ENCODE measurements around the gene RASSF5. TPM values are rescaled to one million over a fixed set of nuclear protein-coding genes. Genes with fewer than 3 reads are reported as not detected.
"Not testable (repeated sequence)": the region's sequence is repeated elsewhere in the genome, so short reads cannot be mapped to it uniquely, and the experiment has no call there.

RASSF5 gene
- total RNA-seq, 1 donor from 2014 or later, result 0.51 TPM

DNA sequence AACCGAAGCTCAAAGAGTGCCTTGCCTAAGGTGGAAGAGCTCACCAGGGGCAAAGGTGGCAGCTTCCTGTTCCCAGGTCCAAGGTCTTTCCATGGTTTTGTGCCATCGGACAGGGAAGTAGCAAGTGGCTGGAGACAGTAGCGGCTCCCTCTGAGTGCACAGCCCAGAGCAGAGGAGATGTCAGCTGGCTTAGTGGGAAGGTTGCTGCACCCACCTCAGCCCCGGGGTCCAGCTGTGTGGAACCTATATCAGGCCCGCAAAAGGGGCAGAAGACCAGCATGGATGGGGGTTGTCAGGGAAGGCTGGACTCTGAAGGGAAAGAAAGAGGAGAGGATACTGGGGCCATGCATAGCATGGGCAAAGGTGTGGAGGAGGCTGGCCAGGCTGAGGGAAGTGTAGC is 30.2 kb upstream of the RASSF5 start:
- DNase-seq, result no peak

DNA sequence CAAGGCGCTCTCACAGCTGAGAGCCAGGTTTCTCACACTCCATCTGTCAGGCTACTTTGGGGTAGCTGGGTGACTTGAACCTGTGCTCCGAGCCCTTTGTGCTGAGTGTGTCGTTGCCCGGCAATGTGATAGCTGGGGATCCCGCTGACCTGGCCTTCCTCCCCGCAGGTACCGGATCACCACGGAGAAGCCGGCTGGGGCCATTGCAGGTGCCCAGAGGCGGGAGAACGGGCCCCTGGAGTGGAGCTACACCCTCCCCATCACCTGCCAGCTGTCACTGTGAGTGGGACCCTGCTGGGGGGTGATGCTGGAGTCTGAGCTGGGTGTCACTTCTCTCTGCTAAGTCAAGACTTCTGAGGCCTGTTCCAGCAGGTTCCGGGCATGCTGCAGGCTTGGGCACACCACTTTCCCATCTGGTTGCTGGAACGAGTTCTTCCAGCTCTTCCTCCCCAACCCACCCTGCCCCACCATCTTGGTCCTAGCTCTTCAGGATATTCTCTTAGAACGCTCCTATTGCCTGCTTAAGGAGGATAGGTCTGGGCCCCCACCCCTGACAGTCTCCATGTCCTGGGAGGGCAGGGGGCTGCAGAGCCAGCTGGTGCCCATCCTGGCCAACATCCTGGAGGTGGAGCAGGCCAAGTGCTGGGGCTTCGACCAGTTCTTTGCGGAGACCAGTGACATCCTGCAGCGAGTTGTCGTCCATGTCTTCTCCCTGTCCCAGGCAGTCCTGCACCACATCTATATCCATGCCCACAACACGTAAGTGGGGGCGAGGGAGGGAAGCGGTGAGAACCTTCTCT is 29.6 kb upstream of the RASSF5 start:
- no peak for DNase-seq

DNA sequence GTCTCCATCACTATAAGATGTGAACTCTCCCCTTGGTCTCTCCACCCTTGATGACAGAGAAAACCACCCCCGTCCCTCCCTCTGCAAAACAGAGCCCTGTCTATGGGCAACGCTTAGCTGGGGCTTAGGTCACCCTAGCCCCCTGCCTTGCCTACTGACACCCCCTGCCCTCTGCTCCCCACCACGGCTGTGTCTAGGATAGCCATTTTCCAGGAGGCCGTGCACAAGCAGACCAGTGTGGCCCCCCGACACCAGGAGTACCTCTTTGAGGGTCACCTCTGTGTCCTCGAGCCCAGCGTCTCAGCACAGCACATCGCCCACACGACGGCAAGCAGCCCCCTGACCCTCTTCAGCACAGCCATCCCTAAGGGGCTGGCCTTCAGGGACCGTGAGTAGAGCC is 28.6 kb upstream of the RASSF5 start:
- no peak for DNase-seq

DNA sequence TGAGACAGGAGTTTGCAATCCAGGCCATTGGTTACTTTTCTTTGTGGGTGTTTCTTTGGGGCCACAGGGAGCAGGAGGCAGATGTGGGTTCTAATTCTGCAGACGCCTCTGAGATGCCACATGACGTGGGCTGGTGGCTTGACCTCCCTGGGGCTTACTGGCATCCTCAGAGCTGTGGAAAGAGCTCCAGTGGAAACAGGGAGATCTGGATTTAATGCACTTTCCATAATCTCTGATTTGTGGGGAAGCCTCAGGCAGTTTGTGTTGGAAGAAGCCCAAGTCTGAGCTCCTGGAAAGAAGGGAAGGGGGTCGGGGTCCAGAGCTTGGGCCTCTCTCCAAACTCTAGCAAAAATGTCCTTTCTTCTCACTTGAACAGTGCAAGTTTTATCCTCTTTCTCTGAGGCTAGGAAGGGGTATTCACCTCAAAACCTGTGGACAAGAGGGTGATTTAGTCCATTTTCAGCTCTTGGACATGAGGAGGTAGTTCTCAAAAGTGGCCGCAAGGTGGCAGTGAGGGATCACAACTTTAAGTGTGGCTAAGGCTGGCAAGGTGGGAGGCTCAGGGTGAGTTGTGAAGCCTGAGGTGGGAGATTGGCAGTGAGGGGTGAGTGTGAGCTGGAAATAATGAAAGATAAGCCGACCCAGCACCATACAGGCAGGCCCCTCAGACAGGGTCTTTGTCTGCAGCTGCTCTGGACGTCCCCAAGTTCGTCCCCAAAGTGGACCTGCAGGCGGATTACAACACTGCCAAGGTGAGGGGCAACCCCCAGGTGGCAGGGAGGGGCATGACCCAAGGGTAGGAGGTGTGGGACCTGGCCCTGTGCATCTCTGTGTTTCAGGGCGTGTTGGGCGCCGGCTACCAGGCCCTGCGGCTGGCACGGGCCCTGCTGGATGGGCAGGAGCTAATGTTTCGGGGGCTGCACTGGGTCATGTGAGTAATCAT is 27.9 kb upstream of the RASSF5 start:
- peak; percentile 90 for DNase-seq

DNA sequence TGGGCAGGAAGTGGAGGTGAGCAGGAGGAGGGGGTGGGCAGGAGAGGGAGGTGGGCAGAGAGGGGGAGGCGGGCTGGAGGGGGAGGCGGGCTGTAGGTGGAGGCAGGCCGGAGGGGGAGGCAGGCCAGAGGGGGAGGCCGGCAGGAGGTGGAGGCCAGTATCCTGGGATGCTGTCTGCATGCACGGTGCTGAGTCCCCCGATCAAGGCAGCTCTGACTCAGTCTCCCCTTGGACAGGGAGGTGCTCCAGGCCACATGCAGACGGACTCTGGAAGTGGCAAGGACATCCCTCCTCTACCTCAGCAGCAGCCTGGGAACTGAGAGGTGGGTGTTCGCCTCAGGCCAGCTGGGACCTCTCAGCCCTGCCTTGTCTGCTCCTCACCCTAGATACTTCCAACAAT is 27.1 kb upstream of the RASSF5 start:
- no peak for DNase-seq

DNA sequence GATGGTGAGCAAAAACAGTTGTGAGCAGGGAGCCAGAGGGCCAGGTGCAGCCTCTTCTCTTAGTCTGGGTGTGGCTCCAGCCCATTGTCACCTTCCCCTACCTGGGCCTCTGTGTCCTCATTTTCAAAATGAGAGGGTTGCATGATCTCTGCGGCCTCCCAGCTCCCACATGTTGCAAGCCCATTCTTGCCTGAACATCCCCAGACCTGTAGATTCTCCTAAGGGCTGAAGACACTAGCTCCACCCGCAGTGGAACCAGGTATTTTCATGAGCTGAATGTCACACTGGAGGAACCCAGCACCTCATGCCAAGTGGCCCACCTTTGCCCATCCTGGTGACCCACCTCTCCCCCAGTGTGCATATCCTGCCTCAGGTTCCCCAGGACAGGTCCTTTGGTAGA is 24.7 kb upstream of the RASSF5 start:
- DNase-seq, result no peak

DNA sequence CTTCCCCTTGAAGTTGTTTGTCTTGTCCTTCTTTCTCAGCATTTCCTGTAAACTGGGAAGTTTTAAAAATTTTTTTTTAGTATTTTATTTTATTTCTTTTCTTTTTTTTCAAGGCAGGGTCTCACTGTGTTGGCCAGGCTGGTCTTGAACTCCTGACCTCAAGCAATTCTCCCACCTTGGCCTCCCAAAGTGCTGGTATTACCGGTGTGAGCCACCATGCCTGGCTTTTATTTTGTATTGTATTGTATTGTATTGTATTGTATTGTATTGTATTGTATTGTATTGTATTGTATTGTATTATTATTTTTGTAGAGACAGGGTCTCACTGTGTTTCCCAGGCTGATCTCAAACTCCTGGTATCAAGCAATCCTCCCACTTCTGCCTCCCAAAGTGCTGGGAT is 23.5 kb upstream of the RASSF5 start:
- DNase-seq, result not testable (repeated sequence)

DNA sequence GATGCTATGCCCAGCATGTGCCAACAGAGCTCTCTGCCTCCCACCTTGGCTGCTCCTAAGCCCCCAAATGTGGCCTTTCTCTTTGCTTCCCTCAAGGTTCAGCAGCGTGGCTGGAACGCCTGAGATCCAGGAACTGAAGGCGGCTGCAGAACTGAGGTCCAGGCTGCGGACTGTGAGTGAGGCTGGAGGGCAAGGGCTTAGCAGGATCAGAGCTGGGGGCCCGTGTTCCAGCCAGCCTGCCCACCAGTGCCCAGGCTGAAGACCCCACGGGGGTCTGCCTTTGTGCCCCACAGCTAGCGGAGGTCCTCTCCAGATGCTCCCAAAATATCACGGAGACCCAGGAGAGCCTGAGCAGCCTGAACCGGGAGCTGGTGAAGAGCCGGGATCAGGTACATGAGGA is 22.4 kb upstream of the RASSF5 start:
- DNase-seq, result no peak

DNA sequence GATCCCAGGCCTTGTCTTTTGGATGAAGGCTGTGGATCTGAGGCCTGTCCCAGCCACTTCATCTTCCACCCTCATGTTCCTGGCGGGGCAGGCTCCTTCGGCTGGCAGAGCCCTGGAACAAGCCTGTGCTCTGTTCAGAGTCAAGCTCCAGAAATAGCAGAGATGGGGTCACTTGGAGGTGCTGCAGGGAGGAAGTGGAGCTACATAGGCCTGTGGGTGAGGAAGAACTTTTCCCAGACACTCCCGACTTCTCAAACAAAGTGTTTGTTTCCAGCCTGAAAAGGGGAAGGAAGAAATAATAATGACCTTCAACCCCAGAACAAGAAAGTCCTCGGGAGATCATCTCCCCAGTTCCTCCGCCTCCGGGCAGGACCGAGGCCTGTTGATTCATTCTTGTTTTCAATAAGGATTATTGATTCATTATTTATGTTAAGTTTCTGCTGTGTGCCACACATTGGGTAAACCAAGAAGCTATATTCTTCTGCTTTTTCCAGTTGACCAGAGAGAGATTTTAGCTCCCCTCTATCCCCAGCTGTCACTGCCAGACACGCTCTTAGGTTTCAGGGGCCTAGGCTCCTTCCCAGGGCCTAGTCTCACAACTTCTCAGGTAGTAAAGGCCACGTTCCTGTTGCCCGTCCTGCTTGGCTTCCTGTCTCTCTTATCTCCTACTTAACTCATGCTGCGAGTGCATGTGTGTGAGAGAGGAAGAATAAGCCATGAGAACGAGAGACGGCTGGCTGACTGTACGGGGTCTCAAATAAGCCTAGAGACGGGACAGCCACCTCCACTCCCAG is 20.1 kb upstream of the RASSF5 start:
- peak; percentile 36 for DNase-seq

DNA sequence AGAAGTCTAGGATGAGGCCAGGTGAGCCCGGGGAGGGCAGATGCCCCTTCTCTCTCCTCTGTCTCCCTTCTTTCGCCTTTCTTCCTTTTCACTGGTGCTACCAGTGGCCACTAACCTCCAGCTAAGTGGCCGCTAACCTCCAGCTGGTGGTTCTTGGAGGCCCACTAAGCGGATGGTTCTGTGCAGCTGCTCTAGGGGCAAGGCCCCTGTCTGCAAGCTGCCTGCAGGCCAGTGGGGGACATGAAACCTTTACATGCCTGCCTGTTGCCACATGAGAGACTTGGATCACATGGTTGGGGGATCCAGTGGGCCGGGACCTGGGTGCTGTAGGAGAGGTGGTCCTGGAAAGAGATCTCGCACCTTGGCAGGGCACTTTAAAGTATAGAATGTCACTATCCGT is 19.4 kb upstream of the RASSF5 start:
- DNase-seq, result no peak

DNA sequence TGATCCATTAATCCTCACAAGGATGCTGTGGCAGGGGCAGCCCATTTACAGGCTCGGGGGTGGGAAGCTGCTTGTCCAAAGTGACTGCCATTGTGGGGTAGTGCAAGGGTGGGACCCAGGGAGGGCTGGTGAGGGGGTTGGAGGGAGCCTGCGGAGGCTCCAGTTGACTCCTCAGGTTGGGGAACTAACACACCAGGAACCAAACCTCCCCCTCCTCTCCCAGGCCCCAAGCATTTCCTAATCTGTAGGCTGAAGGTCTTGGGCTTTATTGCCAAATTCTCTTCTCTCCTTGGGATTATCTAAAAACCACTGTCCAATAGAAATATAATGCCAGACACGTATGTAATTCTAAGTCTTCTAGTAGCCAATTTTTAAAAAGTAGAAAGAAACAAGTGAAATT is 18.9 kb upstream of the RASSF5 start:
- DNase-seq, result no peak

DNA sequence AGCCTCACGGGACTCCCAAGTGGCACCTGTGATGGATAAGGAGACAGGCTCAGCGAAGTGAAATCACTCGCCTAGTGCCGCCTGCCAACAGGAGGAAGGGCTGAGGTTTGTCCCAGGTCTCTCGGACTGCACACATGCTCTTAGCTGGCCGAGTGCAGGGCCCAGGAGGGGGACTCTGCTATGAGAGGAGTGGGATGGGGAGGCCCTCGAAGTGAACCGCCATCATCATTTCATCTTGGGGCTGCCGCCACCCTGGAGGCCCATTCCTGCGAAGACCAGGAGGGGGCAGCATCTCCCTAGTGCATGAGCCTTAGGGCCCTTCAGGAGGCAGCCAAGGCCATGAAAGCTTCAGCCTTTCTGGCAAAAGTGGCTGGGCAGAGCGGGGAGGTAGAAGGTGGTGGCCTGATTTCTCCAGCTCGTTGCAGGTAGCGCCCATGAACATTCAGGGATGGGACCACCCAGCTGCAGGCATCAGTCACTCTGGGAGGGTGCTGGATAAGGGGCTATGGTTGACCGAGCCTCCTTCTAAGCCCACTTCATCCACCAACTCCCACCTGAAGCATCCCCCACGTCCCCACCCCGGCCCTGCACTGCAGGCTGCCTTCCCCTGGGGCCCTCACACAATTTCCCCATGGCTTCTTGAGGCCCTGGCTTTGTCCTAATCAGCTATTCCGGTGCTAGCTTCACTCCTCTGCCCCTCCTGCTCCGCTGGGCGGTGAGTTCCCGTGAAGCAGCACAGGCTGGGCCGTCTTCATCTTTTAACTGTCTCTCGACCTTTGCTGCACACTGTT is 17.2 kb upstream of the RASSF5 start:
- peak; percentile 81 for DNase-seq

DNA sequence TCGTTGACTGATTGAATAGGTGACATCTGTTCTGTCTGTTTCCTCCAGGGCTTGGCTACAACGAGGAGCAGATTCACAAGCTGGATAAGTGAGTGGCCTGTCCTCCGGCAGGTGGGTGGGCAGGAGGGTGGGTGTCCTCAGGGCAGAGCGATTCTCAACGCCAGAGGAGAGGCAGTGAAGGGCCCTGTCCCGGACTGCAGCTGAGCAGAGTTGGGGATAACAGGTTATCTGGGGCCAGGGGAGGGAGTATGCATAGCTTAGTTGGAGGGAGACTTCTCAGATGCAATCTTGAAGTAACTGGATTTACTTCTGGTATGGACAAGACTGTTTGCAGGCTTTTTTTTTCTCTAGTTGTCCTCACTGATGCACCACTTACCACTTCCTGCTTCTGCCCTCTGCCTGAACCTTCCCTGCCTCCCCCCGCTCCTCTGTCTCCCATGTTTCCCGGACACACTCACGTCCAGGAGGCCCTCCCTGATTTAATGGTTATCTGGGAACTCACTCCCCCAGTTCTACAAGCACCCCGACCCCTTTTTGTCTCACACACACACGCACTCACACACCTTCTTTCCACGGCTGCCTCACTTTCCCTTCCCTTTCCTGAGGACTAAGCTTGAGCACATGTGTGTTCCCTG is 16.4 kb upstream of the RASSF5 start:
- DNase-seq, result no peak

DNA sequence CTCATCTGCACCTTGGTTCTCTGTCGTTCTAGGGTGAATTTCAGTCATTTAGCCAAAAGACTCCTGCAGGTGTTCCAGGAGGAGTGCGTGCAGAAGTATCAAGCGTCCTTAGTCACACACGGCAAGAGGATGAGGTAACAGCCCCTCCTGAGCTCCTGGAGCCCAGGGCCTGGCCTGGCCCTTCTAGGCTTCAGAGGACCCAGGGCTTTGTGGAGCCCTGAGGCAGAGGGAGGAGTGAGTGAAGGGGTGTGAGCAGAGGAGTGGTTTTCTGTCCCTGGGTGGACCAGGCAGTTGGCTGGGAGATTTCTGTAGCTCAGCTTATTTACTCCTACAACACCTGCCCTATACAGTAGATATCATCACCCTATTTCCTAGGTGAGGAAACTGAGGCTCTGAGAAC is 15.7 kb upstream of the RASSF5 start:
- DNase-seq, result no peak

DNA sequence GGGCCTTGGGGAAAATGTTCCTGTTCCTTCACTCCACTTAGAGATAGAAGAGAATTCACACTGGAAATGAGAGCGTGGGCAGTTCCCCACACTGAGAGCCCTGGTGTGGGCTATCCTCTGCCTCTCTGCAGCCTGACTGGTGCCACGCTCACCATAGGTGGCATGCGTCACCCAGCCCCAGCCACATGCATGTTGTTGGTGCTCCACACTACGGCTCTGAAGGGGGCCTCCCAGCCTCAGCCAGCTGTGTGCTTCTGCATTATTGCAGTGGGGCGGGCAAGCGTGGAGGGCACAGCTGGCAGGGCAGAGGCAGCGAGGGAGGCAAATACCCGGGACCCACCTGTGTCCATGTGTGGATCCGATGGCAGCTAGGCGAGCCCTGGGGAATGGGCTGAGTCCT is 14.7 kb upstream of the RASSF5 start:
- DNase-seq, result no peak

DNA sequence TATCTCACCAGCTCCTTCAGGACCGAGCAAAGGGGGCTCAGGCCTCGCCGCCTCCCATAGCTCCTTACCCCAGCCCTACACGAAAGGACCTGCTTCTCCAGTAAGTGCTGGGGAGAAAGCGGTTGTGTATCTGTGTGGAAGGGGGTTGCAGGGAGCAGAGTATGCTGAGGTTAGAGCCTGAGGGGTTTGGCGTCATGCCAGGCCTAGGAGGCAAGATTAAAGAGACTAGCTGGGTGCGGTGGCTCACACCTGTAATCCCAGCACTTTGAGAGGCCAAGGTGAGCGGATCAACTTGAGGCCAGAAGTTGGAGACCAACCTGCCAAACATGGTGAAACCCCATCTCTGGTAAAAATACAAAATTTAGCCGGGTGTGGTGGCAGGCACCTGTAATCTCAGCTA is 14.1 kb upstream of the RASSF5 start:
- no peak for DNase-seq

DNA sequence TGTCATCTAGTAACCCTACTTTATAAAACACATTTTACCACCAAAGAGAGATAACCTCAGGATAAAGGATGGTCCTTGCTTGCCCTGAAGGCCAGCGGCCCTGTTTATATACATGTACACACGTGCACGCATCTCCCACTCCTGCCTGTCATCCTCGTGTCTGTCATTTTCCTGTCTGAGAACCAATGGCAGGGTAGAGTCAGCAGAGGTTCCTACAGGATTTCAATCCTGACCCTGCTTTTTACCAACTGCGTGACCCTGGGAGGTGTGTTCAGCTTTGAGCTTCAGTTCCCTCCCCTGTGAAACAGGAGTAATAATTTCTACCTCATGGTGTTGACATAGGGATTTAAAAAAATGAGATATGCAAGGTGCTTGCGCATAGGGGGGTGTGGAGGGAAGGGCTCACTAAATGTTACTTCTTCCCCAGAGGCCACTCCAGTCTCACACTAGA is 12.3 kb upstream of the RASSF5 start:
- DNase-seq, result no peak

DNA sequence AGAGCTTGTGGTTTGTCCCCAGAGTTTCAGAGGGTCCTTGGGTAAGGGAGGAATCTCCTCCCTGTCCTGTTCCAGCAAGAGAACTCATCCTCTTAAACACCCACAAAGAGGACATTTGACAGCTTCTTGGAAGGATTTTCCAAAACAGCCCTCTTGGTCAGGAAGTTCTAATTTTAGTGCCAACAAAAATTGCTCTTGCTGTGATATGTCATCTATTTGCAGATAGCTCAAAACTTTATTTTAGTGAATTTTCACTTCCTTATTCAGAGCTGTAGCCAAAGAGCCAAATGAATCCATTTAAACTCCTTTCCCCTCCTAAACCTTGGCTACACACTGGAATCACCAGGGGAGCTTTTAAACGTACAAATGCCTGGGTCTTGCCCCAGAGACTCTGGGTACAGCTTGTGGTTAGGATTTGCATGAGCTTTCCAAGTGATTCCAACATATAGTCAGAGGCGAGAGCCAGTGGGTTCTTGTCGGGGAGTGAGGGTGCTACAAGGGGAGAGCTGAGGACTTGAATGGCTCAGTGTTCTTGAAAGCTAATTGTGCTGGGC is 11.8 kb upstream of the RASSF5 start:
- DNase-seq, result no peak

DNA sequence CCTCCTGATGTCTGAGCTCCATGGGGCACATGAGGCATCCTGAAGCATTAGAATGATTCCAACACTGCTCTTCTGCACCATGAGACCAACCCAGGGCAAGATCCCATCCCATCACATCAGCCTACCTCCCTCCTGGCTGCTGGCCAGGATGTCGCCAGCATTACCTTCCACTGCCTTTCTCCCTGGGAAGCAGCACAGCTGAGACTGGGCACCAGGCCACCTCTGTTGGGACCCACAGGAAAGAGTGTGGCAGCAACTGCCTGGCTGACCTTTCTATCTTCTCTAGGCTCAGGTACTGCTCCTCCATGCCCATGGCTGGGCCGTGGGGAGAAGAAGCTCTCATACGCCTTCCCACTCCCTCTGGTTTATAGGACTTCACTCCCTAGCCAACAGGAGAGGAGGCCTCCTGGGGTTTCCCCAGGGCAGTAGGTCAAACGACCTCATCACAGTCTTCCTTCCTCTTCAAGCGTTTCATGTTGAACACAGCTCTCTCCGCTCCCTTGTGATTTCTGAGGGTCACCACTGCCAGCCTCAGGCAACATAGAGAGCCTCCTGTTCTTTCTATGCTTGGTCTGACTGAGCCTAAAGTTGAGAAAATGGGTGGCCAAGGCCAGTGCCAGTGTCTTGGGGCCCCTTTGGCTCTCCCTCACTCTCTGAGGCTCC is 11.1 kb upstream of the RASSF5 start:
- DNase-seq, result no peak

DNA sequence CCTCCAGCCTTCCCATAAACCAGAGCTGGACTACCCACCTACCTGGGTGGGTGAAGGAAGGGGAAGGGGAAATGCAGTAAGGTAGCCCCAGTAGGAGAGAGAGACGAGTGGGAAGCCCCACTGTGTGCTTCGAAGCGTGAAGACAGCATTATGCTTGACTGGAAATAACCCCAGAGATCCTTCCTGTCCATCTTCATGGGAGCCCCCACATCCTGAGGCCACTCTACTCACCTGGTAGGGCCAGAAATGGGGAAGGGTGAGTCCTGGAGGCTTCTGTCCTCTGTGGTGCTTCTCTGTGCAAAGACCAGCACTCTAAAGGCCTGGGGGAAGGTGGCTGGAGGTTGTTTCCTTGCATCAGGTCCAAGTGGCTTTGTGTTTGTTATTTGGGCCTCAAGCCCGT is 10.0 kb upstream of the RASSF5 start:
- DNase-seq, result no peak

DNA sequence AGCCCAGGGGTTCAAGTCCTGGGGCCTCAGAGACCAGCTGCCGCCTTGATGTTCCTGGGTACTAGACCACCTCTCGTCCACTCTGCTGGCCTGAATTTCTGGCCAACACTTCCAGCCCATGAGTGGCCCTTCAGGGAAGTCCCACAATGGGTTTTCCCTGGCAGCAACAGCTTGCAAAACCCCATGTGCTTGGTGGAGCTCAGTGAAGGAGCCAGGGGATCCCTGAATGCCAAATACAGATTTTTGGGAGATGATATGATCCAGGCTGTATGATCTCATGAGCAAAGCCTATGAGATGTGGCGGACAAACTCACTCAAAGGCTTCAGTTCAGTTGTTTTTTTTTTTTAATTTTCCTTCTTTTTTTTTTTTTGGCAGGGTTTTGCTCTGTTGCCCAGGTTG is 9.6 kb upstream of the RASSF5 start:
- no peak for DNase-seq
